Upper lobe of right lung (tissue), 1 donor: ENCODE measurements around the gene ABHD18. TPM values are rescaled to one million over a fixed set of nuclear protein-coding genes. Genes with fewer than 3 reads are reported as not detected.
"Not testable (repeated sequence)": the region's sequence is repeated elsewhere in the genome, so short reads cannot be mapped to it uniquely, and the experiment has no call there.

Experiments
- ATAC-seq: fragments of 200-7000 bp; cut with Tn5 transposase; one replicate; pipeline ENCODE4 v1.9.1; 2020; ENCODE audit warnings: mild to moderate bottlenecking, moderate library complexity
- DNase-seq: peaks from one replicate; pipeline ENCODE4 v3.0.0-alpha.2; 2020
- H3K27ac ChIP-seq: fragments of 200-600 bp; one replicate; pipeline ENCODE4 v1.8.0; 2022
- H3K27me3 ChIP-seq: fragments of 200-600 bp; one replicate; pipeline ENCODE4 v1.8.0; 2022; ENCODE audit warnings: mild to moderate bottlenecking
- H3K36me3 ChIP-seq: fragments of 200-600 bp; one replicate; pipeline ENCODE4 v1.8.0; 2022
- H3K4me1 ChIP-seq: fragments of 200-600 bp; one replicate; pipeline ENCODE4 v1.8.0; 2022
- H3K4me3 ChIP-seq: fragments of 200-600 bp; one replicate; pipeline ENCODE4 v1.8.0; 2022; ENCODE audit warnings: mild to moderate bottlenecking
- H3K9me3 ChIP-seq: fragments of 200-600 bp; one replicate; pipeline ENCODE4 v1.8.0; 2022
- CTCF ChIP-seq: fragments of 200-600 bp; IDR thresholded peaks from one replicate; pipeline ENCODE4 v1.8.0; 2022; ENCODE audit warnings: antibody characterized with exemption
- intact Hi-C: fragments of 100-400 bp; cut with DNase I; formaldehyde crosslinking; loops from one replicate; pipeline ENCODE4 v1.11.0; 2022
- long read RNA-seq: library from polyadenylated mRNA; unstranded; transcript quantifications from one replicate; pipeline ENCODE4 v2.0.0, GENCODE V29; 2021
- total RNA-seq: library from RNA; stranded (reverse); fragmentation: NEBNext Ultra II Directional; extraction: Animal tissue kit (Norgen Biotek cat#: 25700); gene quantifications from one replicate; pipeline ENCODE4 v1.2.1, GENCODE V29; 2021
- donor health status: DM: no; HTN: yes; CAD: no; lungs with severe emphysema.

The ABHD18 gene
- 14.4 TPM for total RNA-seq
- long read RNA-seq, partial matches to known transcripts: 5 of 9 reads
- long read RNA-seq, other reads (novel, unspliced or antisense): 4 of 9 reads

- Histone ChIP-seq H3K36me3 (no peaks in the 10 kb centered on the region), H3K27ac (peak within 1 kb of the TSS; percentile 95), H3K27me3 (no peaks in the 10 kb centered on the region), H3K4me1 (peaks cover 4% of the 10 kb centered on the region), H3K9me3 (no peaks in the 10 kb centered on the region), H3K4me3 (peak within 1 kb of the TSS; percentile 97)
- intact Hi-C loops: no loop called here
- peak; percentile 40 for TF ChIP-seq CTCF
- ATAC-seq: peak; percentile 99
- DNase-seq: peak; percentile 100
These were observed at the start of gene ABHD18, which contains the start of gene MFSD8 for GRCh38 chr4:127965062-127965802. Gene ABHD18 (plus strand): TSS chr4:127965406. CDS start chr4:127982956, 17,550 bp downstream. Gene MFSD8 (minus strand): TSS chr4:127965173. CDS start chr4:127965133, 40 bp downstream.

GRCh38 chr4:127916512-127916911, 48.7 kb upstream of the ABHD18 start:
- intact Hi-C loops: no loop called here
- no peak overlapping the region for H3K4me3 ChIP-seq
- H3K4me1 ChIP-seq: no peaks in the 10 kb centered on the region
- H3K9me3 ChIP-seq: no peaks in the 10 kb centered on the region
- TF ChIP-seq CTCF: no peak
- ATAC-seq (no peak), DNase-seq (no peak)
- no peak overlapping the region for H3K27ac ChIP-seq
- peaks cover 28% of the 10 kb centered on the region for H3K36me3 ChIP-seq
- no peaks in the 10 kb centered on the region for H3K27me3 ChIP-seq

GRCh38 chr4:127917151-127917550, 48.1 kb upstream of the ABHD18 start:
- Histone ChIP-seq H3K9me3 (no peaks in the 10 kb centered on the region), H3K27me3 (no peaks in the 10 kb centered on the region), H3K36me3 (peaks cover 34% of the 10 kb centered on the region), H3K4me1 (no peaks in the 10 kb centered on the region), H3K27ac (no peak overlapping the region), H3K4me3 (no peak overlapping the region)
- no peak for TF ChIP-seq CTCF
- DNase-seq (no peak), ATAC-seq (no peak)
- intact Hi-C loops: no loop called here

GRCh38 chr4:127920521-127920920, 44.7 kb upstream of the ABHD18 start:
- no peak for ATAC-seq
- Histone ChIP-seq H3K27me3 (no peaks in the 10 kb centered on the region), H3K4me1 (no peaks in the 10 kb centered on the region), H3K4me3 (no peak overlapping the region), H3K27ac (no peak overlapping the region), H3K36me3 (peaks cover 36% of the 10 kb centered on the region), H3K9me3 (no peaks in the 10 kb centered on the region)
- intact Hi-C loops: no loop called here
- DNase-seq: no peak
- no peak for TF ChIP-seq CTCF

GRCh38 chr4:127922226-127922625, 43.0 kb upstream of the ABHD18 start:
- intact Hi-C loops: no loop called here

GRCh38 chr4:127925720-127926119, 39.5 kb upstream of the ABHD18 start:
- ATAC-seq, DNase-seq, H3K27ac ChIP-seq, H3K27me3 ChIP-seq, intact Hi-C loops, H3K9me3 ChIP-seq, H3K4me3 ChIP-seq, H3K4me1 ChIP-seq: not testable (repeated sequence)
- peaks cover 29% of the 10 kb centered on the region for H3K36me3 ChIP-seq

More at GRCh38 chr4:127922226-127922625, 43.0 kb upstream of the ABHD18 start:
- Histone ChIP-seq H3K4me3 (no peak overlapping the region), H3K36me3 (peaks cover 32% of the 10 kb centered on the region), H3K27me3 (no peaks in the 10 kb centered on the region), H3K4me1 (no peaks in the 10 kb centered on the region), H3K27ac (no peak overlapping the region), H3K9me3 (no peaks in the 10 kb centered on the region)
- DNase-seq (no peak), ATAC-seq (no peak)
- no peak for TF ChIP-seq CTCF
